HG03520 (cell line): Measurements from ENCODE around the gene RPS27L.
"Not testable (repeated sequence)": the region's sequence is repeated elsewhere in the genome, so short reads cannot be mapped to it uniquely, and the experiment has no call there.

Experiments used
- ATAC-seq: cut with Tn5 transposase; IDR thresholded peaks from one replicate; pipeline ENCODE4 v1.9.1; 2021; ENCODE audit warnings: mild to moderate bottlenecking, moderate library complexity; ENCODE audit not compliant: unreplicated experiment

Gene RPS27L

DNA sequence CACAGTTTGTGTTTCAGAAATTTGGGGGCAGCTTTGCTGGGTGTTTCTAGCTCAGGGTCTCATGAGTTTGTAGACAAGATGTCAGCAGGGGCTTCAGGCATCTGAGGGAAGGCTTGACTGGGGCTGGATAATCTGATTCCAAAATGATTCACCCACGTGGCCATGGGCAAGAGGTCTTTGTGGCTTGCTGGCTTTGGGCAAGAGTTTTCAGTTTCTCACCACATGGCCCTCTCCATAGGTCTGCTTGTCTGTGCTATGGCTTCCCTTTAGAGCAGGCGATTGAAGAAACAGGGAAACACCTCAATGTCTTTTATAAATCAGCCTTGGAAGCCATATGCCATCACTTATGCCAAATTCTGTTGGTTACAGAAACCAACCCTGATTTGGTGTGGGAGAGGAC lies 11.9 kb downstream of the RPS27L start:
- ATAC-seq = no peak

DNA sequence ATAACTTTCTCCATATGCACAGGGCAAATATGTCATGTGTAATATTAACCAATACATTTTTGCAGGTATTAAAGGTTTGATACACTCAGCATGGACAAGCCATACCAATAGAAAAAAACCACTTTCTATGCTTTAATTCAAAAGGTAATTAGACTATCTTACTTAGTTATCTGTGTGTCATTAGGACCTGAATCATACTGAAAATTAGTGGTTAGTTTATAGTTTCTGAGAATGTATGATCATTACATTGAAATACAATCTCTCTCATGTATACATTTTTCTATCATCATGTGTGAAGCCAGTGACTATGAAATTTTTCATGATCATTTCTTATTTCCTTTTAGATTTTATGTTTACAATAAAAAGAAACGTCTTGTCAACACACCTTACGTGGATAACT lies 16.3 kb downstream of the RPS27L start:
- no peak for ATAC-seq

DNA sequence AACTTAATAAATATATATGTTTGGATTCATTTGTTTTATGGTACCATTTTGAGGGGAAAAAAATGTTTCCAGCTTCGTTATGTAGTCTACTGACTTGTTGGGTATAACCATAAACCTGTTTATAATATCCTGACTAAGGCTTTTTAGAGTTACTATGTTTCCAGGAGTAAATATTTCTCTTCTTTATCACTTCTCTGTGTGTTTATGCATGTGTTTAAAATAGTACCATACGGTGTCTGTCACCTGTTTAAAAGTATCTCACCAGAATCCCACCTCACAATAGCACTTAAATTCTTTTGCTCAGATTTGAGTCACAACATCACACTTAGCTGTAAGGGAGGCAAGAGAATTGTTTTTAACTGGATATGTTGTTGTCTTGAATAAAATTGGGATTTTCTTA lies 20.5 kb downstream of the RPS27L start:
- ATAC-seq = no peak

DNA sequence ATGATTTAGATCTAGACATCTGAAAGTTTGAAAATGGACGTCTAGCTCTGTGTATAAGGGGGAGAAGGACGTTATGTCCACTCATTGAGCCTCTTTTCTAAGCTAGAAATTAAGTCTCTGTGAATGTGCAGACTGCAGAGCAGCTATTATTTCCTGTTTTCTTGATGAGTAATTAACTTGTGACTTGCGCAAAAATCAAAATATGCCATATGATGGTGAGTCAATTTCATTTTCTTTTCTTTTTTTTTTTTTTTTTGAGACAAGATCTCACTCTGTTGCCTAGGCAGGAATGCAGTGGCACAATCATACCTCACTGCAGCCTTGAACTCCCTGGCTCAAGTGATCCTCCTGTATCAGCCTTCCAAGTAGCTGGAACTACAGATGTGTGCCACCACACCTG lies 21.5 kb downstream of the RPS27L start:
- ATAC-seq = no peak

DNA sequence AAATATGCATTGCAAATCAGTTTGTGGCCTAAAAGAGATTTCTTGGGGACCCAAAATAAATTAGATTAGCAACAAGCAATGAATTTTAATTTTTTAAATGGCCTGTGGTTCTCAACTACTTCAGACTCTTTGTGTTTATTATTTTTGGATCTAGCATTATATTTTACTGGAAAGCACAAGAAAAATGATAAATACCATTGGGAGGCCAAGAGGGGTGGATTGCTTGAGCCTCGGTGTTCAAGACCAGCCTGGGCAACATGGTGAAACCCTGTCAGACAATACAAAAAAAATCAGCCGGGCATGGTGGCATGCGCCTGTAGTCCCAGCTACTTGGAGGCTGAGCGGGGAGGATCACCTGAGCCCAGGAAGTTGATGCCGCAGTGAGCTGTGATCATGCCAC lies 22.0 kb downstream of the RPS27L start:
- ATAC-seq = no peak

DNA sequence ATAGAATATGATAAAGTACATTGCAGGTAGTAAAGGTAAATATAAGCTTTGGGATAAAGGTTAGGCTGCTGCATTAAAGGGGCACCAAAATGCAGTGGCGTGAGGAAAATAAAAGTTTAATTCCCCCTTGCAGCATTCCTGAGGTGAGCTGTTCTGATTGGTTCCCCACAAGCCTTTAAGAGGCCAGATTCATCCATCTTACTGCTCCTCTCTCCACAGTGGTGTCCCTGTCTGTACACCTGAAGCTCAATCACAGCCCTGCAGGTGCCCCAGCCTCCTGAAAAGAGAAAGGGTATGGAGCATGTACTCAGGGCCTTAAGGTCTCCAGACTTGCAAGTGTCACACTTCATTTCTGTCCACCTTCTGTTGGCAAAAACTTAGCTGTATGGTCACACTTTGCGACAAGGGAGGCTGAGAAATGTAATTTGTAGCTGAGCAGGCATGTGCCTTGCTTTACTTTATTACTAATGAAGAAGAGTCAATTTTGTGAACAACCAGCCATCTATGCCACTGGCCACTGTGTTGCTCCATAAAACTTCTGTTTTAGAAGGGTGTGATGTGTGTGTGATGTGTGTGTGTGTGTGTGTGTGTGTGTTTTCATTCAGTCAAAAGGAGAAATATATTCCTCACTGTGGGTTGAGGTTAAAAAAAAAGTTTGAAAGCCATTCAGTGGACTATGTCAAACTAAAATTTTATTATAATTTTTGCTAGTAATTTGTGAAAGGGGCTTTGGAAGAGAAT lies 22.9 kb downstream of the RPS27L start:
- no peak for ATAC-seq

DNA sequence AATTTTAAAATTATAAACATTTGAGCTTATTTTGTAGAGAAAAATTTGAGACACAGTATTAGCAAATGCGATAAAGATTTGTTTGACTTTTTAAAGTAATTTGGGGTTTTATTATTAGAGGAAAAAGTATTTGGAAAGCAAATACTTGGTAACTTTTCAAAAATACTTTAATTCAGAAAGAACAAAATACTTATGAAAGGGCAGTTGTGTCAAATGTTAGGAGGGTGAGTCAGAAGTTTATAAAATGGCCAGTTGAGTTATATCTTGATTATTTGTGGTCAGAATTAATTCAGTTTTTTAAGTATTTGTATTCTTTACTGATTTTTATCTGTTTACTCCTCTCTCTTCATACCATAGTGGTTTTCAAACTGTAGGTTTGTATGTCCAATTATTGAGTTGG lies 23.5 kb downstream of the RPS27L start:
- no peak for ATAC-seq

DNA sequence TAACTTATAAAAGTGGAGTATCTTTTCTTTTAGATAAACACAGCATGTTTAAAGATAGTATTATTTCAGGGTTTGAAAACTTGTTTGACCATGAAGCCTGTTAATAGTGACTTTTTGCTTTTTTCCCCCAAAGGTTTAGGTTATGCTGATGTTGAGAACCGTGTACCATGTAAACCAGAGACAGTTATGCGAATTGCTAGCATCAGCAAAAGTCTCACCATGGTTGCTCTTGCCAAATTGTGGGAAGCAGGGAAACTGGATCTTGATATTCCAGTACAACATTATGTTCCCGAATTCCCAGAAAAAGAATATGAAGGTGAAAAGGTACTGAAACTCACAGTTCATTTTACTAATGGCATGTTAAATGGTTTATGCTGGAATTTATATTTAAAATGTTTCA lies 30.6 kb downstream of the RPS27L start:
- ATAC-seq = no peak

DNA sequence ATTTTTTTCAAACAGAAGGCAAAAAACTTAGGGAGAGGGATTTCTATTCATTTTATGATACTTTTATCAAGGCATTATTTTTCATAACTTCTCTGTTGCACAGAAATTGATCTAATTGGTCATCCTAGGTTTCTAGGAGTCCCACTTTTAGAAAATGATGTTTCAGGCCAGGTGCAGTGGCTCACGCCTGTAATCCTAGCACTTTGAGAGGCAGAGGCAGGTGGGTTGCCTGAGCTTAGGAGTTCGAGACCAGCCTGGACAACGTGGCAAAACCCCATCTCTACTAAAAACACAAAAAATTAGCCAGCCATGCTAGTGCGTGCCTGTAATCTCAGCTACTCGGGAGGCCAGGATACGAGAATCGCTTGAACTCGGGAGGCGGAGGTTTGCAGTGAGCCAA lies 32.8 kb downstream of the RPS27L start:
- ATAC-seq = no peak

DNA sequence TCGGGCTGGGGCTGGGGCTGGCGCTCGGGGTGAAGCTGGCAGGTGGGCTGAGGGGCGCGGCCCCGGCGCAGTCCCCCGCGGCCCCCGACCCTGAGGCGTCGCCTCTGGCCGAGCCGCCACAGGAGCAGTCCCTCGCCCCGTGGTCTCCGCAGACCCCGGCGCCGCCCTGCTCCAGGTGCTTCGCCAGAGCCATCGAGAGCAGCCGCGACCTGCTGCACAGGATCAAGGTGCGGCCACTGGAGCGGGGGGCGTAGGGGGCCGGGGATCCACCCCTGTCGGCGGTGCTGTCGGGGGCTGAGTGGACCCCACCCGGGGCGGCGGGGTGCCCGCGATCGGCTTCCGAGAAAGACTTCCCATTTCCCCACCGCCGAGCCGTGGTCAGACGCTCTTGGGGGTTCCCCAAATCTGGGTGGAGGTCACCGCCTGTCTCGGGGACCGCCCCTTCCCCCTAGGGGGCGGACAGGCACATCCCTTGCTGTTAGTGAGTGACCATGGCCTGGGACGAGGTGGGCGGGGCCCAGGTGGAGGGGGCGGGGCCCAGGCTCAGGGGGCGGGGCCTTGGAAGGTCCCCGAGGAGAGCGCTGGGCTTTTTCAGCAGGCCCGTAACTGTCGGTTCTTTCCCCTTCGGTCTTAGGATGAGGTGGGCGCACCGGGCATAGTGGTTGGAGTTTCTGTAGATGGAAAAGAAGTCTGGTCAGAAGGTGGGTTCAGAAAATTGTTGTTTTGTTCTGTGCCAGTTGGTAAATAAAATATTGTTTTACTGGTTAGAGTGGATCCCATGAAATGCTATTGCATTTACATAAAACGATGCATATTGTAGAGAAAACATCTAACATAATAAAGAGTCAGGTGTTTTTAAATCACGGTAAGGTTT lies 35.0 kb downstream of the RPS27L start:
- peak; percentile 85 for ATAC-seq

DNA sequence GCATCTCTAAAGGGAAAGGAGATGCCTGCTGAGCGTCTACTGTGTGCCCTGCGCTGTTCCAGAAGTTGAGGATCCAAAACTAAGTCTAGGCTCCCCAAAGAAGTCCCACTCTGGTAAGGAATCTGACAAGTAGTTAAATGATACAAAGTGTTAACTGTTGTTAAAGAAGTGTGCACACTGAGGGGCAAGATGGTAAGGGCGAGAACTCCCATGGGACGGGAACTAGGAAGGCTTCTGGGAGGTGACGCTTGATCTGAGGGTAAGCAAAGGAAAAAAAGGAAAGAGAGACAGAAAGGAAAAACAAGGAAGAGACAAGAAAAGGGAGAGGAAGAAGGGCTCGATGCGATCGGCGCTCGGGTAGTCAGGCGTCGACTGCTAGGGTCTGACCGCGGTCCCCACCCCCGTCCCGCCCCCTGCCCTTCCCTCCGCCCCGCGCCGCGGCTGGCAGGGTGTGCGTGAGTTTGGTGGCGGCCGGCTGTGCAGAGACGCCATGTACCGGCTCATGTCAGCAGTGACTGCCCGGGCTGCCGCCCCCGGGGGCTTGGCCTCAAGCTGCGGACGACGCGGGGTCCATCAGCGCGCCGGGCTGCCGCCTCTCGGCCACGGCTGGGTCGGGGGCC lies 35.8 kb downstream of the RPS27L start, which contains the start of gene LACTB:
LACTB (plus strand) TSS at position 480 of the 620 bp plus-strand sequence; CDS start at position 491, 11 bp downstream.
- peak; percentile 63 for ATAC-seq

DNA sequence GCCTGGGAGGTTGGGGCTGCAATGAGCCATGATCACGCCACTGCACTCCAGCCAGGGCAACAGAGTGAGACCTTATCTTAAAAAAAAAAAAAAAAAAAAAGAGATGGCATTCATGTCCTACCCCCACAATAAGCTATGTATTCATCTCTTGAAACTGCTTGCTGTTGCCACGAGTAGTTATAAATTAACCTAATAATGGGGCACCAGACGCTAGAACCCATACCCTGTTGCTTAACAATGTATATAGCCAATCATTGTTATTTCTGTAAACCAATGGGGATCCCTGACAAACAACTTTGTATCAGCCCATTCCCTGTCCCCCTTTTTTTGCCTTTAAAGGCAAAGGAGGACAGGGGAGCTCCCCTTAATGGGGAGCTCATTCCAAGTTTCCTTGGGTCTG lies 38.4 kb downstream of the RPS27L start:
- ATAC-seq = no peak

DNA sequence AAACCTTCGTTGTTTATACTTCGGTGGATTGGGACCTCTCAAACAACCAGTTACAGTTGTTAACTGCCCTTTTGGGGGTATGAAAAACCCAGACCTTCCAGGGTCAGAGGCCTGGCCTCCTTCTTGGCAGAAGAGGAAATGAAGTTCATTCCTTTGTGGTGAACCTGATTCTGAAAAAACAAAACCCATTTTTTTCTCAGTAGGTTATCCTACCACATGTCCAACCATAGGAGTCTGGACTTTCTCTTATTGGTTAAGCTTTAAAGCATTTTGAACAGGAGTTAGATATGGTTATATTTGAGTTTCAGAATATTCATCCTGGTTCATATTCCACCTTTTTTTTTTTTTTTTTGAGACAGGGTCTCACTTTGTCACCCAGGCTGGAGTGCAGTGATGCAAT lies 42.8 kb downstream of the RPS27L start:
- no peak for ATAC-seq

DNA sequence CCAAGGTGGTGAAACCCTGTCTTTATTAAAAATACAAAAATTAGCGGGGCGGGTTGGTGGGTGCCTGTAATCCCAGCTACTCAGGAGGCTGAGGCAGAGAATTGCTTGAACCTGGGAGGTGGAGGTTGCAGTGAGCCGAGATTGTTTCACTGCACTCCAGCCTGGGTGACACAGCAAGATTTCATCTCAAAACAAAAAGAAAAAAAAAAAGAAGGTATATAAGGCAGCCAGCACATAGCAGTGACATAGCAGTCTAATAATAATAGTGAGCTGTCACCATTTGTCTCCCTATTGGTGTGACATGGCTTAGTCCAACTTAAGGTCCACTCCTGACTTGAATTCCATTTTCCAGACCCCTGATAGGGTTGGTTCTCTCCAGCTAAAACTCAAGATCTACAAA lies 44.4 kb downstream of the RPS27L start:
- ATAC-seq = no peak

DNA sequence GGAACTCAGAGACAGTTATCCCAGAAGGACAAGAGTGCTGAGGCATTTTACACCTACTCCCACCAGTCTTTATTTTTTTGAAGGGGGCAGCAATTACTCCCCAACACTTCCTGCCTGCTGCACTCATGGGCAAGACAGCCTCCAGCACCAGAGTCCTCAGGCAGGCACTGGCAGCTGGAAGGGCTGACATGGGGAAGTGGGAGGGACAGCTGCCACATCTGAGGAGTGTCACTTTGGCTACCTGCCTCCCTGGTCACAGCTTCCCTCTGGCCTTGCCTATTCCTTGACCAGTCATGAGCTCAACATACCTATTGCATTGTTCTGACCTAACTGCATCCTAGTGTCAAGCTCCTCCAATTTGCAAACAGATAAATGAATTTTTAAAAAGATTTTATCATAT lies 45.8 kb downstream of the RPS27L start:
- ATAC-seq = no peak

DNA sequence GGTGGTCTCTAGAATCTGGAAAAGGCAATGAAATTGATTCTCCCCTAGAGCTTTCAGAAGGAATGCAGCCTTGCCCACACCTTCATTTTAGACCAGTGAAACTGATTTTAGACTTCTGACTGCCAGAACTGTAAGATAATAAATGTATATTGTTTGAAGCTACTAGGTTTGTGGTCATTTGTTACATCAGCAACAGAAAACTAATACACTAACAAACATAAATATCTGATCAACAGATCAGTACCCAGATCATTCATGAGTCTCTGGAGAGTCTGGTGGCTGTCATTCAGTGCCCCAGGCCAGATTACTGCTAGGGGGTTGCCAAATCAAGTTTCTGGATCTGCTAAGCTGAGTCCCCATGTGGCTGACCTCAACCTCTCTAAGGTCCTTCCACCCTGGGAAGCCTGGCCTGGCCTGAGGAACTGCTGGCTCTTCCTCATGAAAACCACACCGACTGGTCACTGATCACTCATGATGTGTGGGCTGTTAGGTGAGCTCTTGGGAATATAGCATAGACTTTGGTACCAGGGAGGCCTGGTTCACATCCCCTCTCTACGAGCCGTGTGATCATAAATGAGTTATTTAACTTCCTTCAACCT lies 46.8 kb downstream of the RPS27L start:
- ATAC-seq = no peak

DNA sequence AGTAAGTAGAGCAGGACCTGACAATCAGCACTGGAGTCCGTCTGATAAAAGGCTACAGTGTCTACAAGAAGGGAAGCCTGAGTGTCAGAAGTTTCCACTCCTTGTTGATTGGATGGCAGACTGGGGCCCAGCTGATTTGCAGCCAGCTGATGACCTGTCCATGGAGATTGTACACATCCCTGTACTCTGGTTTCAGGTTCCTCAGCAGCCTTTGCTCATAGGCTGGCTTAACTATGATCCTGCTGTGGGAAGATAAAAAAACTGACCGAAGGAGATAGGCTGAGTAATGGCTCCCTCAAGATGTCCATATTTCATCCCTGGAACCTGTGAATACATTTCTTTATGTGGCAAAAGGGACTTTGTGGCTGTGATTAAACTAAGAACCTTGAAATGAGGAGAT lies 47.4 kb downstream of the RPS27L start:
- no peak for ATAC-seq

DNA sequence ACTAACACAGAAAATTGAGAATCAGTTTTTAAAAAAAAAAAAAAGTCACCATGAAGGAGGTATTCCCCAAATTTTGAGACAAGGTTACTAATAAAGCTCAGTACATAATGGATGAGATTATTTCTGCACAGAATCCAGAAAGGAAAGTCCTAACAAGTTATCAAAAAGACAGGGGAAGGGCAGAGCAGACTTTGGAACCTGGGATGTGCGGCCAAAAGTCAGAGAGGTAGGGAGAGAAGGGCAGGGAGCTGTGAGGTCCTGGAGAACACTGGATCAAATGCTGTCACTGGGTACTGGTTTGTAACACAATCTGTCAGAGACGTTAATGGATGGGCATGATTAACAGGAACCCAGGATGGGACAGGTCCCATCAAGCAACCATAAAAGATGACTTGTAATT lies 47.8 kb downstream of the RPS27L start:
- ATAC-seq = no peak

DNA sequence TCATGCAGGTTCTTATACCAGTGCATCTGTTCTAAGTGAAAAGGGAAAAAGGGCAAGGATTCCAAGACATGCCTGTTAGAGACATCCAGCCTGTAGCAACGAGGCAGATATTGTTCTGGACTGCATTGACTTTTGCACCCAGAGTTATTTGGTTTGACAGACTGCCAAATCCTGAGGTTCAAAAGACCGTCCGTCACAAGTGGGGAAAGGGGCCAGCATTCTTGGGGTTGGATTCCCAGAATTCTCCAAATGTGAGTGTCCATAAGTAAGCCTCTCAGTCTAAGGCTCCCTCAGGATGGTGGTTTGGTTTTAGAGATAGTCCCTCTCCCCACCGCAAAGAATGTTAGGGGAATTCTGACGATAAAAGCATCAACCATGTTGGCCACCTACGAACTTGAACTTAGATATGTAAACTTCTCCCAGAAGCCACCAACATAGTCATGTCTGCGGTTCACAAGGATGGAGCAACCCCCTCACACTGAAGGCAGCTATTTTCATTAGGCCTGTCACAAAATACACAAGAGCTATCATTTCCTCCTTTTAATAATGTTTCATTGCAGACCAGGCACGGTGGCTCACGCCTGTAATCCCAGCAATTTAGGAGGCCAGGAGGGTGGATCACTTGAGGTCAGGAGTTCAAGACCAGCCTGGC lies 49.3 kb downstream of the RPS27L start:
- ATAC-seq = no peak

DNA sequence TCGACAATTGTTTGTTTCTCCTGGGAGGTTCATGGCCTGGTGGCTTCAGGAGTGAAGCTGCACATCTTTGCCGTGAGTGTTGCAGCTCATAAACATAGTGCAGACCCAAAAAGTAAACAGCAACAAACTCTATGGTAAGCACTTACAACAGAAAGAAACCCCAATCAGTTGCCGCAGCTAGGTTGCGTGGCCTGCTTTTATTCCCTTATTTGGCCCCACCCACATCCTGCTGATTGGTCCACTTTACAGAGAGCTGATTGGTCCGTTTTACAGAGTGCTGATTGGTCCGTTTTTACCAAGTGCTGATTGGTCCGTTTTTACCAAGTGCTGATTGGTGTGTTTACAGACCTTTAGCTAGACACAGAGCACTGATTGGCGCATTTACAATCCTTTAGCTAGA lies 51.9 kb downstream of the RPS27L start:
- not testable (repeated sequence) for ATAC-seq

DNA sequence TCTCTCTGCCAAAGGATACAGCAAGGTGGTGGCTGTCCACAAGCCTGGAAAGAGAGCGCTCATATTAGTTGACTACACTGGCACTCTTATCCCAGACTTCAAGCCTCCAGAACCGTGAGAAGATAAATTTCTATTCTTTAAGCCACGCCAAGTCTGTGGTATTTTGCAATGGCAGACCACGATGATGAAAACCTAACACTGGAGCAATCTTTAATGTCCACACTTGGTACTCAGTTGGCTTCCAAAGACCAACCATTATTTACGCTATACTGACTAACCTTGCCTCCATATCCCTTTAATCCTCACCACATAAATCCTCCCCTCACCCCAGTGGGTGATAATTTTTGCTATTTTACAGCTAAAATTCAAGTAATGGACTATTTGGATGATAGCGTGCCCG lies 52.5 kb downstream of the RPS27L start:
- ATAC-seq = no peak
